T-helper 2 cell (primary cell): ENCODE results near the gene EIF4E1B.

Source experiments
- DNase-seq, 5 experiments: peaks; one replicate each; pipeline versions ENCODE4 v3.0.0 to v3.0.0-alpha.2; 2012 to 2022

Gene EIF4E1B

GRCh38 chr5:176606875-176607274 lies 23.6 kb upstream of the EIF4E1B start:
- DNase-seq = no peak

- no peak for DNase-seq
Observed at GRCh38 chr5:176608142-176608705, 22.3 kb upstream of the EIF4E1B start.

GRCh38 chr5:176608937-176609723 lies 21.3 kb upstream of the EIF4E1B start:
- no peak for DNase-seq

GRCh38 chr5:176609724-176610434 lies 20.6 kb upstream of the EIF4E1B start, which contains the start of gene GPRIN1:
GPRIN1 (minus strand) TSS chr5:176610156; CDS start chr5:176599834, 10,322 bp downstream.
- peak; percentile 21 to 58 (median 35) for DNase-seq

- DNase-seq = no peak
Observed at GRCh38 chr5:176610435-176610773, 20.1 kb upstream of the EIF4E1B start.

GRCh38 chr5:176611435-176611834 lies 19.0 kb upstream of the EIF4E1B start:
- peak in 4 of 5 experiments; percentile 12 to 49 (median 27) for DNase-seq

GRCh38 chr5:176612008-176612407 lies 18.5 kb upstream of the EIF4E1B start:
- DNase-seq = no peak

GRCh38 chr5:176612855-176613254 lies 17.6 kb upstream of the EIF4E1B start:
- no peak for DNase-seq

- no peak for DNase-seq
Observed at GRCh38 chr5:176614805-176615478, 15.5 kb upstream of the EIF4E1B start.

- no peak for DNase-seq
Observed at GRCh38 chr5:176616511-176616910, 14.0 kb upstream of the EIF4E1B start.

- no peak for DNase-seq
Observed at GRCh38 chr5:176618783-176619182, 11.7 kb upstream of the EIF4E1B start.

- DNase-seq = peak; percentile 42 to 84 (median 71)
Observed at GRCh38 chr5:176619203-176619568, 11.3 kb upstream of the EIF4E1B start.

GRCh38 chr5:176619569-176620332 lies 10.7 kb upstream of the EIF4E1B start:
- no peak for DNase-seq

- DNase-seq = no peak
Observed at GRCh38 chr5:176620333-176620981, 10.0 kb upstream of the EIF4E1B start.

- DNase-seq = no peak
Observed at GRCh38 chr5:176621661-176622079, 8.8 kb upstream of the EIF4E1B start.

GRCh38 chr5:176624142-176624541 lies 6.3 kb upstream of the EIF4E1B start:
- no peak for DNase-seq

- no peak for DNase-seq
Observed at GRCh38 chr5:176624938-176625337, 5.5 kb upstream of the EIF4E1B start.

- DNase-seq = no peak
Observed at GRCh38 chr5:176625512-176625911, 5.0 kb upstream of the EIF4E1B start.

- DNase-seq = no peak
Observed at GRCh38 chr5:176625966-176626875, 4.3 kb upstream of the EIF4E1B start.

- DNase-seq = no peak
Observed at GRCh38 chr5:176626876-176627236, 3.6 kb upstream of the EIF4E1B start.

- DNase-seq = no peak
Observed at GRCh38 chr5:176627582-176627981, 2.9 kb upstream of the EIF4E1B start.
